Thoracic aorta (tissue), 2 donors: ENCODE data around the gene TNIK. TPM values are rescaled to one million over a fixed set of nuclear protein-coding genes. Genes with fewer than 3 reads are reported as not detected.
A peak's percentile ranks its signal among the peaks of the same experiment; 100 is the strongest.

Source experiments
- ATAC-seq: fragments of 150-250 bp; one replicate; pipeline ENCODE4 v1.8.0; 2017; ENCODE audit warnings: low read depth; ENCODE audit not compliant: insufficient number of reproducible peaks, low FRiP score
- DNase-seq: peaks from one replicate; pipeline ENCODE4 v3.0.0-alpha.2; 2020; ENCODE audit warnings: low spot score
- H3K27ac ChIP-seq, 2 donors: fragments of 200-600 bp; sonication (generic); 1 replicate in 1 of 2; 2 replicates in 1 of 2; pipeline ENCODE4 v1.5.1; 2016; ENCODE audit warnings: mild to moderate bottlenecking in 2 of 2, moderate library complexity in 2 of 2
- H3K27me3 ChIP-seq: fragments of 200-600 bp; sonication (generic); replicated peaks from 2 replicates; pipeline ENCODE4 v1.6.0; 2016; ENCODE audit warnings: mild to moderate bottlenecking; ENCODE audit not compliant: insufficient read depth
- H3K36me3 ChIP-seq: fragments of 200-600 bp; sonication (generic); one replicate; pipeline ENCODE4 v1.5.1; 2016
- H3K4me1 ChIP-seq, 2 donors: fragments of 200-600 bp; sonication (generic); 1 replicate in 1 of 2; 2 replicates in 1 of 2; pipeline versions ENCODE4 v1.5.1 to v1.6.0; 2016; ENCODE audit warnings: low read depth in 2 of 2, mild to moderate bottlenecking in 1 of 2; ENCODE audit not compliant: control insufficient read depth in 1 of 2
- H3K4me3 ChIP-seq: fragments of 200-600 bp; sonication (generic); 2 replicates; pipeline ENCODE4 v1.5.1; 2016; ENCODE audit warnings: mild to moderate bottlenecking
- H3K9me3 ChIP-seq: fragments of 200-600 bp; sonication (generic); 2 replicates; pipeline ENCODE4 v1.5.1; 2016
- total RNA-seq, 2 donors: library from RNA; depleted of rRNA; stranded (reverse); fragments of >200 nt; gene quantifications; one replicate each; pipeline versions ENCODE4 v1.1.0 to v1.2.3, GENCODE V29; 2016
- TF ChIP-seq, protein P1 (sequence below): fragments of 200-600 bp; sonication (generic); IDR thresholded peaks from one replicate; pipeline ENCODE4 v1.5.1; 2019; ENCODE audit warnings: antibody characterized with exemption

TNIK gene
- total RNA-seq, 2 donors from 2014 or later: 18.3 to 21.7 TPM

DNA sequence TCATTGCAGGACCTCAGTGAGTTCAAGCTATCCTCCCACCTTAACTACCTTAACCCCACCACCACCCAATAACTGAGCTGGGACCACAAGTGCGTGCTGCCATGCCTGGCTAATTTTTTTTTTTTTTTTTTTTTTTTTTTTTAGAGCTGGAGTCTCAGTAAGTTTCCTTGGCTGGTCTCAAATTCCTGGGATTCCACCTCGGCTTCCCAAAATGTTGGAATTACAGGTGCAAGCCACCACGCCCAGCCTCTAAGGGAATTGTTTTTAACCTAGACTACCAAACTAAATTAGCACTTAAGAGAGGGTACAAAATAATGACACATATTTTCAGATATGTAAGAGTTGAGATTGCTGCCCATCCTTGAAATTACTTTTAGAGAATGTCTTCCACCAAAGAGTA is 4.3 kb upstream of the TNIK start:
- no peaks in the 10 kb centered on the region for H3K27me3 ChIP-seq
- H3K9me3 ChIP-seq: no peaks in the 10 kb centered on the region
- ATAC-seq (no peak), DNase-seq (no peak)
- peaks cover 0 to 11% of the 10 kb centered on the region in 2 donors for H3K4me1 ChIP-seq
- H3K4me3 ChIP-seq: no peak overlapping the region
- H3K27ac ChIP-seq: no peak overlapping the region
- TF ChIP-seq, protein P1, sequence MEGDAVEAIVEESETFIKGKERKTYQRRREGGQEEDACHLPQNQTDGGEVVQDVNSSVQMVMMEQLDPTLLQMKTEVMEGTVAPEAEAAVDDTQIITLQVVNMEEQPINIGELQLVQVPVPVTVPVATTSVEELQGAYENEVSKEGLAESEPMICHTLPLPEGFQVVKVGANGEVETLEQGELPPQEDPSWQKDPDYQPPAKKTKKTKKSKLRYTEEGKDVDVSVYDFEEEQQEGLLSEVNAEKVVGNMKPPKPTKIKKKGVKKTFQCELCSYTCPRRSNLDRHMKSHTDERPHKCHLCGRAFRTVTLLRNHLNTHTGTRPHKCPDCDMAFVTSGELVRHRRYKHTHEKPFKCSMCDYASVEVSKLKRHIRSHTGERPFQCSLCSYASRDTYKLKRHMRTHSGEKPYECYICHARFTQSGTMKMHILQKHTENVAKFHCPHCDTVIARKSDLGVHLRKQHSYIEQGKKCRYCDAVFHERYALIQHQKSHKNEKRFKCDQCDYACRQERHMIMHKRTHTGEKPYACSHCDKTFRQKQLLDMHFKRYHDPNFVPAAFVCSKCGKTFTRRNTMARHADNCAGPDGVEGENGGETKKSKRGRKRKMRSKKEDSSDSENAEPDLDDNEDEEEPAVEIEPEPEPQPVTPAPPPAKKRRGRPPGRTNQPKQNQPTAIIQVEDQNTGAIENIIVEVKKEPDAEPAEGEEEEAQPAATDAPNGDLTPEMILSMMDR: no peak
- no peaks in the 10 kb centered on the region for H3K36me3 ChIP-seq

DNA sequence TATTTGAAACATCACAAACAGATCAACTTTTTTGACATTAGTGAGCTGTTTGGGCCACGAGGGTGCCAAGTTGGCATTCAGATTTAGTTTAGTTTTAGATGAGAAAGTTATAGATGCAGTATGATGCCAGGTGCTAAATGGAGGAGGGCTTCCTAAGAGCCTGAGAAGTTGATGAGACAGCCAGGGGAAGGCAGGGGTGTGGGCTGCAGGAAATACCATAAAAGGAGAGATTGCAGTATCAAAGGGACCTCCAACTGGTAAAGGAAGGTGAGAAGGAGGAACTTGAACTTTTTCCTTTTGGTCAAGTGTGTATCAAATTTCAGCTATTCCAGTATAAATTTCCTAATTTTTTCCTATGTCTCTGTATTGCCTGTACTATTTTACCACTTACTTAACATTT is 2.0 kb upstream of the TNIK start:
- no peaks in the 10 kb centered on the region for H3K9me3 ChIP-seq
- H3K4me1 ChIP-seq: peaks cover 0 to 26% of the 10 kb centered on the region in 2 donors
- H3K36me3 ChIP-seq: no peaks in the 10 kb centered on the region
- TF ChIP-seq, protein P1: no peak
- ATAC-seq (no peak), DNase-seq (no peak)
- H3K4me3 ChIP-seq: no peak overlapping the region
- H3K27me3 ChIP-seq: no peaks in the 10 kb centered on the region
- H3K27ac ChIP-seq: no peak overlapping the region

DNA sequence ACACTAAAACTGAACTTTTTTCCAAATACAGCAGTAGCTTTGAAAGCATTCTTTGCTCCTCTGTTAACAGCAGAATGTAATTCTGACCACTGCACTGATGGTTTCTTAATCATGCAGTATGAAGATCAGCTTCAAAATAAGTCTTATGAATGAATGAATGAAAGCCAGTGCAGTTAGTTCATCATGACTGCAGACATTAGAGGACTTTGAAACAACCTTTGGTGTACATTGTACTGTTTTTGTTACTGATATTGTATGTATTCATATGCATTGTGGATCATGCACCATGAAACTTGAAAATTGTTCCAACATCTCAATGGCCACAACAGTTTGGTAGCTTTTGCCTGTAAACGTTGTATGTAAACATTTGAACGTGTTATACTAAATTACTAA is 1.3 kb upstream of the TNIK start:
- no peaks in the 10 kb centered on the region for H3K9me3 ChIP-seq
- no peaks in the 10 kb centered on the region for H3K27me3 ChIP-seq
- DNase-seq (no peak), ATAC-seq (no peak)
- TF ChIP-seq, protein P1: no peak
- peaks cover 0 to 31% of the 10 kb centered on the region in 2 donors for H3K4me1 ChIP-seq
- no peaks in the 10 kb centered on the region for H3K36me3 ChIP-seq
- peak overlapping the region; percentile 88 for H3K4me3 ChIP-seq
- peak overlapping the region in 1 of 2 donors; percentile 51 for H3K27ac ChIP-seq

DNA sequence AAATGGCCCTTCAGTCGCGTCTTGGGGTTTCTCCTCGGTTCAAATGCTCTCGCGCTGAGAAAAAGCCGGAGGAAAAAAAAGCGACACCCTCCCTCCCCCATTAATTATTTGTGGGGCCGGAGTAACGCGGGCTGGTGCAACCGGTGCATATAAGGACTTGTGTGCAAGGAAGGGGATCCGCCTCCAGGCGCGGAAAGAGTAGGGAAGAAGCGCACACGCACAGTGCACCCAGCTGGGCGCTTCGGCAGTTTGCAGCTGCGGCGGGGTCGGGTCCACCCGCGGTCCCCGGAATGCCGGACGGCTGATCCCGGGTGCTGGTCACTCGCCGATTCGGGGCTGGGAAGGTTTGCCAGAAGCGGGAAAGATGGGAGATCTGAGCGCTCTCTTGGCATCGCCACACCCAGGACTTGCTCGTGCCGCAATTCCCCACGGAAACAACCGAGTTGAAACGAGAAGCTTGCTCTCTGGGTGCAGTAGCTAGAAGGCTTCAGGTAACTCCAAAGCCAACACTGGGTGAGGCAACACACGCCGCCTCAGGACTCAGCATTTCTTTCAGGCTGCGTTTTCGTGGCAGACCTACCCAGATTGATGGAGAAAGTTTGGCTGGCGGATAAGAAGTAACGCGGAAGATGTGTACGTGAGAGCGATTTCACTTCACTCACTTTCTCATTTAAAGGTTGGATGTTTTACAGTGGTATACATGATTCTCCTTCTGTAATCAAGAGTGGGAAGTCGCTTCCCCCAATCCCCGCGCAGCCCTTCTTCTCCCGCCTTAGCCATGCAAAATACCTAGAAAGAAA is 720 bp upstream of the TNIK start:
- Histone ChIP-seq H3K27ac (peak overlapping the region; percentile 41 to 51), H3K4me1 (peaks cover 0 to 37% of the 10 kb centered on the region in 2 donors), H3K4me3 (peak overlapping the region; percentile 88), H3K9me3 (no peaks in the 10 kb centered on the region), H3K36me3 (no peaks in the 10 kb centered on the region), H3K27me3 (no peaks in the 10 kb centered on the region)
- TF ChIP-seq, protein P1: no peak
- ATAC-seq (peak; percentile 46), DNase-seq (no peak)

DNA sequence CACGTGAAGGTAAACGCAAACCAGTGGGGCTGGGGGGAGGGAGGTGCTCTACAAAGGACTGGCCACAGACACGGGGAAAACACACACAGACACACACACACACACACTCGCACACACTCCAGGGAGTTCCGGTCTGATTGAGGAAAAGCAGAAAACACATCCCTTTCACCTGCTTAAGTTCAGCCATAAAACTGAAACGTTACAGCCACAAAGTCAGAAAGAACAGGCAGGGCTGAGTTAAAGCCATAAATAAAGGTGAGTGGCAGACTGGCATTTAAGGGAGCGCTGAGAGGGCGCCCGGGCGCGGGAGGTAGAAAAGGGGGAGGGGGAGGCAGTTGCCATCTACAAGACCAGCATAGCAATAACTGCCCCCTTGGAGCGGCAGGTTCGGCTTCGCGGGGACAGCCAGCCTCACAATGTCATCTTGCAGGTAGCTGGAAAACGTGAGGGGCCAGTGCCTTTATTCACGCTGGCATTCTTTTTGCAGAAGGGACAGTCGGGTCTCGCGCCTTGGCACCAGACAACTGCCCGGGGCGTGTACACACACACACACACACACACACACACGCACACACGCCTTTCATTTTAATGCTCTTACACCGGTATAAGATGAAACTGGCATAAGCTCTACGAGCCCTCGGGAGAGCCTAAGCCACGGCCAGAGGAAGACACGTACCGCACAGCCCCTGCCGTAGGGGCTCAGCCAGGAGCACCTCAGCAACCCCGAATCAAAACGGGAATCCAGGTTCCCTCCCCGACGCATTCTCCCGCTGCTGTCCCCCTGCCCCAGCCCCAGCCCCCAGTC is 866 bp downstream of the TNIK start:
- Histone ChIP-seq H3K27me3 (no peaks in the 10 kb centered on the region), H3K4me3 (peak overlapping the region; percentile 88), H3K27ac (peak overlapping the region in 1 of 2 donors; percentile 41), H3K4me1 (peaks cover 0 to 41% of the 10 kb centered on the region in 2 donors), H3K9me3 (no peaks in the 10 kb centered on the region), H3K36me3 (no peaks in the 10 kb centered on the region)
- ATAC-seq (no peak), DNase-seq (no peak)
- TF ChIP-seq, protein P1: no peak
